PC-3 (cell line): ENCODE measurements around the gene DPF3.

Experiments
- CTCF ChIP-seq: fragments of 300-600 bp; sonication (generic); conservative IDR thresholded peaks from 2 replicates; pipeline ENCODE4 v1.5.1; 2017; ENCODE audit warnings: antibody characterized with exemption, low read depth, mild to moderate bottlenecking, low read length
- EZH2phosphoT487 ChIP-seq: fragments of 300-600 bp; sonication (generic); IDR thresholded peaks from 2 replicates; pipeline ENCODE4 v1.6.1; 2018; ENCODE audit warnings: mild to moderate bottlenecking, antibody characterized with exemption, low read length, borderline replicate concordance

GRCh38 chr14:72747652-72748051, 146.2 kb downstream of the DPF3 start:
- no peak for TF ChIP-seq CTCF
- no peak for TF ChIP-seq EZH2phosphoT487
